ENCODE measurements around the gene DYNC1LI2.
A peak's percentile ranks its signal among the peaks of the same experiment; 100 is the strongest.

The DYNC1LI2 gene

DNA sequence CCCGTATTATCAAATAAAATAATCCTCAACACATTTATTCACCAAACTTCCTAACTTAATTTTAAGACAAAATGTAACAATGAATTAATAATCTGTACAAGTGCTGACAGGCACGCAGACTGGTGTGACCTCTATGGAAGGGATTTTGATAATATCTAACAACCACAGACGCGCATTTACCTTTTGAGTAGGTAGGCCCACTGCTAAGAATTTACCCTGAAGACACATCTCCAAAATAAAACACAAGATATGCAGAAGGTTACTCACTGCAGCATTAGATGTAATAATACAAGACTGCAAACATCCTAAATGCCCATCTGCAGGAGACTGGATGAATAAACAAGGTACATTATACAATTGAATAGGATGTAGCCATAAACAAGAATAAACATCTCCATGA, 32.2 kb downstream of the DYNC1LI2 start:
- Histone ChIP-seq H3K9ac (no peak overlapping the region), H2AFZ (no peak overlapping the region), H3K27ac (no peak overlapping the region), H3K36me3 (ENCODE audit: control insufficient read depth, insufficient read depth, low read length) (no peaks in the 10 kb centered on the region), H3K9me3 (ENCODE audit: control insufficient read depth, low read length) (no peaks in the 10 kb centered on the region), H3K79me2 (no peaks in the 10 kb centered on the region), H3K27me3 (ENCODE audit: control insufficient read depth, insufficient read depth, low read length) (no peaks in the 10 kb centered on the region), H3K4me3 (ENCODE audit: low read depth, low read length) (no peak overlapping the region), H3K4me1 (no peaks in the 10 kb centered on the region), H3K4me2 (ENCODE audit: low read length) (no peak overlapping the region)
- TF ChIP-seq, protein P1, sequence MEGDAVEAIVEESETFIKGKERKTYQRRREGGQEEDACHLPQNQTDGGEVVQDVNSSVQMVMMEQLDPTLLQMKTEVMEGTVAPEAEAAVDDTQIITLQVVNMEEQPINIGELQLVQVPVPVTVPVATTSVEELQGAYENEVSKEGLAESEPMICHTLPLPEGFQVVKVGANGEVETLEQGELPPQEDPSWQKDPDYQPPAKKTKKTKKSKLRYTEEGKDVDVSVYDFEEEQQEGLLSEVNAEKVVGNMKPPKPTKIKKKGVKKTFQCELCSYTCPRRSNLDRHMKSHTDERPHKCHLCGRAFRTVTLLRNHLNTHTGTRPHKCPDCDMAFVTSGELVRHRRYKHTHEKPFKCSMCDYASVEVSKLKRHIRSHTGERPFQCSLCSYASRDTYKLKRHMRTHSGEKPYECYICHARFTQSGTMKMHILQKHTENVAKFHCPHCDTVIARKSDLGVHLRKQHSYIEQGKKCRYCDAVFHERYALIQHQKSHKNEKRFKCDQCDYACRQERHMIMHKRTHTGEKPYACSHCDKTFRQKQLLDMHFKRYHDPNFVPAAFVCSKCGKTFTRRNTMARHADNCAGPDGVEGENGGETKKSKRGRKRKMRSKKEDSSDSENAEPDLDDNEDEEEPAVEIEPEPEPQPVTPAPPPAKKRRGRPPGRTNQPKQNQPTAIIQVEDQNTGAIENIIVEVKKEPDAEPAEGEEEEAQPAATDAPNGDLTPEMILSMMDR (IDR thresholded peaks at IDR 0.05) = no peak

DNA sequence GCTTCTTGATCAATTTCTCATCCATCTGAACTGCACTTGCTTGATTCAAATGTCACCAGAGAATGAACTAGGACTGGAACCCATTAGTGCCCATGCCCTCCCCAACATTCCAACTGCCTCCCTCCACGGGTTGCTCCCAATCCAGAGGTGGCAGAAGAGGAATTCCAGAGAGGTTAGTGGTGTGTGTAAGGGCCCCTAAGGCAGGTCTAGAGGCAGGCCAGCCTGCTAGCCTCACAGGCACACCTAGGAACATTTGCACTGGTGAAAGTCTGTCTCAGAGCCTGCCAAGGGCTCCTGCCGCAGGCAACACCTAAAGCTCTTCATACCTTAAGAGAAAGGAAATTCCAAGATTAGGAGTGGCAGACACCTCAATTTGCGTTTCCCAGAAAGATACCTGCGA, 33.6 kb downstream of the DYNC1LI2 start:
- Histone ChIP-seq H2AFZ (no peak overlapping the region), H3K4me2 (ENCODE audit: low read length) (no peak overlapping the region), H3K79me2 (no peaks in the 10 kb centered on the region), H3K36me3 (ENCODE audit: control insufficient read depth, insufficient read depth, low read length) (no peaks in the 10 kb centered on the region), H3K27me3 (ENCODE audit: control insufficient read depth, insufficient read depth, low read length) (no peaks in the 10 kb centered on the region), H3K4me3 (ENCODE audit: low read depth, low read length) (no peak overlapping the region), H3K9ac (no peak overlapping the region), H3K9me3 (ENCODE audit: control insufficient read depth, low read length) (no peaks in the 10 kb centered on the region), H3K27ac (no peak overlapping the region), H3K4me1 (no peaks in the 10 kb centered on the region)
- TF ChIP-seq, protein P1 (IDR thresholded peaks at IDR 0.05) = no peak

DNA sequence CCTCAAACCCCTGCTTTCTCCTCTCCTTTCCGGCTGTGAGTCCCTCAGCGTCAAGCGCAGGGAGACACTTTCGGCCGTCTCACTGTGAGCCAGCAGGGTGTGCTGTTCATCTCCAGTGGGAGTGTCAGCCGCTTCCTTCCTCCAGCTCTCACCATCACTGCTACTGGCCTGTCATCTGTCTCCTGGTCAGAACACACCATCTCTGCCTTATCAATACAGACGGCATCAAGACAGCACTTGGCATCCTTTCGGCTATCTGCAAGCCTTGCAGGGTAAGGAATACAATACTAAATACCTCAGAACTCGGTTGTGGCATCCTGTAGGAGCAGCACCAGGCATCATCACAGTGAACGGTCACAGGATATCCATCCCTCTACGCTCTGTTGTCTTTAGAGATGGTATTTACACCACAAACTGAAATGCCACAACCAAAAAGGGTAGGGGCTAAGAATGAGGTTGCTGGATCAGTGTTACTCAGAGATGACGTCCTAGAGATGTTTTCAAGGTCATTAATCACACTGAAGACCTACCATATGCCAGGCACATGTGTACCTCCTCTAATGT, 34.2 kb downstream of the DYNC1LI2 start:
- Histone ChIP-seq H2AFZ (no peak overlapping the region), H3K4me1 (no peaks in the 10 kb centered on the region), H3K27me3 (ENCODE audit: control insufficient read depth, insufficient read depth, low read length) (no peaks in the 10 kb centered on the region), H3K27ac (no peak overlapping the region), H3K9ac (no peak overlapping the region), H3K79me2 (no peaks in the 10 kb centered on the region), H3K36me3 (ENCODE audit: control insufficient read depth, insufficient read depth, low read length) (no peaks in the 10 kb centered on the region), H3K9me3 (ENCODE audit: control insufficient read depth, low read length) (no peaks in the 10 kb centered on the region), H3K4me3 (ENCODE audit: low read depth, low read length) (no peak overlapping the region), H3K4me2 (ENCODE audit: low read length) (no peak overlapping the region)
- TF ChIP-seq, protein P1 (IDR thresholded peaks at IDR 0.05) = peak; percentile 43

DNA sequence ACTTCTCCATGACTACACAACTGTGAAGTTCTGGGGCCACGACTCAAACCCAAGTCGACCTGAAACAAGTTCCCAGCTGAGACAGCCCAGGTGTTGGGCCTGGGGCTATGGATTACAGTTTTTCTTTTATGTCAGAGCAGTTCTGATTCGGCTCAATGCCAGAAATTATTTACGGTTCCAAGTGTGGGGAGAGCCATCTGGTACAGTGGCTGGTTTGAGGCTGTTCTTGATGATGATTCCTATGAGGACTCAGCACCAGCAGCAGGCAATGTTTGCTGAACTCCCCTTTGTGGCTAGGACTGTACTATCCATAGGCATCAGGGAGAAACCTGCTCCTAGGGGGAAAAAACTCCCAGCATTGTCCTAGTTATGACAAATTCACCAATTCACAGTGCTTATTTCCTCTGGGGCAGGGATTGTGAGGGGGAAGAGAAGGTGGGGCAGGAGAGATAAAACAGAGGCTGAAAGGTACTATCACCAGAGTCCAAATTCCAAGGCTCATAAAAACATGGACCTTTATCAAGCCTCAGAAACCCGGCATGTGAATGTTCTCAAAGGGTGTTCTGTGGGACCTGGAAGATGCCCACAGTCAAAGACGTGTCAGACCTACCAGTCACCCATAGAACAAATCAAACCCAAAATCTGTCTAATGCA, 36.6 kb downstream of the DYNC1LI2 start:
- Histone ChIP-seq H3K79me2 (no peaks in the 10 kb centered on the region), H3K27me3 (ENCODE audit: control insufficient read depth, insufficient read depth, low read length) (no peaks in the 10 kb centered on the region), H3K36me3 (ENCODE audit: control insufficient read depth, insufficient read depth, low read length) (no peaks in the 10 kb centered on the region), H3K4me3 (ENCODE audit: low read depth, low read length) (no peak overlapping the region), H3K4me2 (ENCODE audit: low read length) (no peak overlapping the region), H3K27ac (no peak overlapping the region), H3K4me1 (no peaks in the 10 kb centered on the region), H3K9me3 (ENCODE audit: control insufficient read depth, low read length) (no peaks in the 10 kb centered on the region), H2AFZ (no peak overlapping the region), H3K9ac (no peak overlapping the region)
- TF ChIP-seq, protein P1 (IDR thresholded peaks at IDR 0.05) = no peak

GRCh38 chr16:66714062-66714461, 37.3 kb downstream of the DYNC1LI2 start:
- Histone ChIP-seq H3K4me1 (no peaks in the 10 kb centered on the region), H3K36me3 (ENCODE audit: control insufficient read depth, insufficient read depth, low read length) (no peaks in the 10 kb centered on the region), H3K27me3 (ENCODE audit: control insufficient read depth, insufficient read depth, low read length) (no peaks in the 10 kb centered on the region), H2AFZ (no peak overlapping the region), H3K79me2 (no peaks in the 10 kb centered on the region), H3K4me2 (ENCODE audit: low read length) (no peak overlapping the region), H3K27ac (no peak overlapping the region), H3K4me3 (ENCODE audit: low read depth, low read length) (no peak overlapping the region), H3K9ac (no peak overlapping the region), H3K9me3 (ENCODE audit: control insufficient read depth, low read length) (no peaks in the 10 kb centered on the region)
- TF ChIP-seq, protein P1 (IDR thresholded peaks at IDR 0.05) = no peak

Data from parathyroid adenoma (tissue), 2 donors.